WTC11 (cell line): ENCODE measurements around the gene PRM3. TPM values are rescaled to one million over a fixed set of nuclear protein-coding genes. Genes with fewer than 3 reads are reported as not detected.

Source experiments
- ATAC-seq: fragments of 200-7000 bp; cut with Tn5 transposase; 2 replicates; pipeline ENCODE4 v1.10.0; 2021; ENCODE audit warnings: mild to moderate bottlenecking, moderate library complexity
- CTCF ChIA-PET: fragments of 300-600 bp; sonication (Branson Sonifier 250); formaldehyde crosslinking; loops from one replicate; lab custom pipeline; 2021; ENCODE audit warnings: antibody characterized with exemption; lab: Charles Lee
- POLR2A ChIA-PET: fragments of 350-600 bp; sonication (Branson Sonifier 250); formaldehyde crosslinking; loops from one replicate; lab custom pipeline; 2021; ENCODE audit warnings: antibody characterized with exemption; lab: Charles Lee
- DNase-seq: peaks from one replicate; pipeline ENCODE4 v3.0.0; 2021; ENCODE audit warnings: low spot score
- H3K27ac Mint-ChIP-seq: 2 replicates; pipeline ENCODE4 v1.8.0; 2021; ENCODE audit warnings: mixed read lengths
- H3K27me3 Mint-ChIP-seq: 2 replicates; pipeline ENCODE4 v1.8.0; 2021; ENCODE audit warnings: low read depth, mild to moderate bottlenecking, moderate library complexity, mixed read lengths
- H3K36me3 Mint-ChIP-seq: 2 replicates; pipeline ENCODE4 v1.8.0; 2021; ENCODE audit warnings: mixed read lengths
- H3K4me1 Mint-ChIP-seq: 2 replicates; pipeline ENCODE4 v1.8.0; 2022; ENCODE audit warnings: mixed read lengths
- H3K4me3 Mint-ChIP-seq: 2 replicates; pipeline ENCODE4 v1.8.0; 2021; ENCODE audit warnings: mild to moderate bottlenecking, moderate library complexity, mixed read lengths
- H3K9me3 Mint-ChIP-seq: 2 replicates; pipeline ENCODE4 v1.8.0; 2021; ENCODE audit warnings: mixed read lengths
- ARID4B ChIP-seq: sonication (generic); formaldehyde crosslinking; IDR thresholded peaks from 2 replicates; pipeline ENCODE4 v1.8.0; 2023; ENCODE audit warnings: missing genetic modification reagents, mild to moderate bottlenecking, borderline replicate concordance
- CBFB ChIP-seq: sonication (generic); formaldehyde crosslinking; IDR thresholded peaks from 2 replicates; pipeline ENCODE4 v1.8.1; 2022; ENCODE audit warnings: mild to moderate bottlenecking, low read depth, missing genetic modification reagents
- FOXP1 ChIP-seq: sonication (generic); formaldehyde crosslinking; IDR thresholded peaks from 2 replicates; pipeline ENCODE4 v1.8.0; 2022; ENCODE audit warnings: missing genetic modification reagents, mild to moderate bottlenecking, moderate library complexity, borderline replicate concordance
- FOXP4 ChIP-seq: sonication (generic); formaldehyde crosslinking; IDR thresholded peaks from 2 replicates; pipeline ENCODE4 v1.8.0; 2022; ENCODE audit warnings: mild to moderate bottlenecking, missing genetic modification reagents
- NFATC4 ChIP-seq: fragments of 250-450 bp; sonication (Bioruptor Pico); IDR thresholded peaks from 2 replicates; pipeline ENCODE4 v1.9.0; 2021; ENCODE audit warnings: mild to moderate bottlenecking
- NFE2L1 ChIP-seq: sonication (generic); formaldehyde crosslinking; IDR thresholded peaks from 2 replicates; pipeline ENCODE4 v1.8.1; 2023; ENCODE audit warnings: missing genetic modification reagents
- NR3C1 ChIP-seq: sonication (generic); formaldehyde crosslinking; conservative IDR thresholded peaks from 2 replicates; pipeline ENCODE4 v1.8.1; 2023; ENCODE audit warnings: low read depth, mild to moderate bottlenecking, missing genetic modification reagents
- OVOL2 ChIP-seq: fragments of 250-450 bp; sonication (Bioruptor Pico); IDR thresholded peaks from 2 replicates; pipeline ENCODE4 v1.9.0; 2021; ENCODE audit warnings: mild to moderate bottlenecking, borderline replicate concordance
- RELA ChIP-seq: sonication (generic); formaldehyde crosslinking; IDR thresholded peaks from 2 replicates; pipeline ENCODE4 v1.8.1; 2022; ENCODE audit warnings: missing genetic modification reagents, mild to moderate bottlenecking, borderline replicate concordance
- RORB ChIP-seq: fragments of 250-450 bp; sonication (Bioruptor Pico); IDR thresholded peaks from 2 replicates; pipeline ENCODE4 v1.9.0; 2021; ENCODE audit warnings: mild to moderate bottlenecking
- SMAD3 ChIP-seq: sonication (generic); formaldehyde crosslinking; IDR thresholded peaks from 2 replicates; pipeline ENCODE4 v1.8.0; 2022; ENCODE audit warnings: missing genetic modification reagents, mild to moderate bottlenecking, borderline replicate concordance
- TEAD1 ChIP-seq: sonication (generic); formaldehyde crosslinking; IDR thresholded peaks from 2 replicates; pipeline ENCODE4 v1.8.0; 2022; ENCODE audit warnings: mild to moderate bottlenecking, missing genetic modification reagents
- ZNF232 ChIP-seq: sonication (generic); formaldehyde crosslinking; IDR thresholded peaks from 2 replicates; pipeline ENCODE4 v1.8.0; 2022; ENCODE audit warnings: mild to moderate bottlenecking, missing genetic modification reagents
- ZNF281 ChIP-seq: sonication (generic); formaldehyde crosslinking; IDR thresholded peaks from 2 replicates; pipeline ENCODE4 v1.8.0; 2023; ENCODE audit warnings: mild to moderate bottlenecking, missing genetic modification reagents
- ZNF317 ChIP-seq: sonication (generic); formaldehyde crosslinking; IDR thresholded peaks from 2 replicates; pipeline ENCODE4 v1.8.1; 2023; ENCODE audit warnings: low read depth, mild to moderate bottlenecking, moderate library complexity, missing genetic modification reagents, borderline replicate concordance
- ZNF396 ChIP-seq: fragments of 250-450 bp; sonication (Bioruptor Pico); IDR thresholded peaks from 2 replicates; pipeline ENCODE4 v1.8.0; 2021; ENCODE audit warnings: mild to moderate bottlenecking, moderate library complexity, borderline replicate concordance
- ZNF671 ChIP-seq: fragments of 250-450 bp; sonication (Bioruptor Pico); IDR thresholded peaks from 2 replicates; pipeline ENCODE4 v1.8.0; 2021; ENCODE audit warnings: mild to moderate bottlenecking
- total RNA-seq: library from RNA; stranded (reverse); gene quantifications from 3 replicates; pipeline ENCODE4 v1.2.3, GENCODE V29; 2021
- TF ChIP-seq, protein P1 (sequence below): sonication (generic); formaldehyde crosslinking; IDR thresholded peaks from 2 replicates; pipeline ENCODE4 v1.8.0; 2022; ENCODE audit warnings: mild to moderate bottlenecking, missing genetic modification reagents

The PRM3 gene
- total RNA-seq, 1 experiment from 2014 or later = not detected

DNA sequence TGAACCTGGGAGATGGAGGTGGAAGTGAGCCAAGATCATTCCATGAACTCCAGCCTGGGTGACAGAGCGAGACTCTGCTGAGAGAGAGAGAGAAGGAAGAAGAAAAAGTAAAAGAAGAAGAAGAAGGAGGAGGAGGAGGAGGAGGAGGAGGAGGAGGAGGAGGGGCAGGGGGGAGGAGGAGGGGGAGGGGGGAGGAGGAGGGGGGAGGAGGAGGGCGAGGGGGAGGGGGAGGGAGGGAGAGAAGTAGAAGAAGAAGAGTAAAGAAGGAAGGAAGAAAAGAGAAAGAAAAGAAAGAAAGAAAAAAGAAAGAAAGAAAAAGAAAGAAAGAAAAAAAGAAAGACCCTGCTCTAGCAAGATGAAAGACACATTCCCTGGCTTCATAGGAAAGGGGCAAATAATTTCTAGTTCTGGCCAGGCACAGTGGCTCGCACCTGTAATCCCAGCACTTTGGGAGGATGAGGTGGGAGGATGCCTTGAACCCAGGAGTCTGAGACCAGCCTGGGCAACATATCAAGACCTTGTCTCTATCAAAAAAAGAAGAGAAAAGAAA lies 41.1 kb downstream of the PRM3 start:
- no peak overlapping the region for H3K4me3 Mint-ChIP-seq
- H3K27me3 Mint-ChIP-seq = no peaks in the 10 kb centered on the region
- H3K9me3 Mint-ChIP-seq = no peaks in the 10 kb centered on the region
- POLR2A ChIA-PET = no interaction called here
- CTCF ChIA-PET = interaction anchor here (0.9 to 1.4 kb wide), 2 partner anchors 139 to 261 kb away, joined by 3 to 4 read pairs; no protein-coding TSS in a partner anchor
- peaks cover 7% of the 10 kb centered on the region; the same call in 1 of the 2 replicates for H3K4me1 Mint-ChIP-seq
- no peak for DNase-seq
- no peak overlapping the region for H3K27ac Mint-ChIP-seq
- no peak for TF ChIP-seq RORB (CRISPR knock-in tag)
- TF ChIP-seq, all 79 proteins: peak for 0
- H3K36me3 Mint-ChIP-seq = no peaks in the 10 kb centered on the region
- ATAC-seq = no peak

DNA sequence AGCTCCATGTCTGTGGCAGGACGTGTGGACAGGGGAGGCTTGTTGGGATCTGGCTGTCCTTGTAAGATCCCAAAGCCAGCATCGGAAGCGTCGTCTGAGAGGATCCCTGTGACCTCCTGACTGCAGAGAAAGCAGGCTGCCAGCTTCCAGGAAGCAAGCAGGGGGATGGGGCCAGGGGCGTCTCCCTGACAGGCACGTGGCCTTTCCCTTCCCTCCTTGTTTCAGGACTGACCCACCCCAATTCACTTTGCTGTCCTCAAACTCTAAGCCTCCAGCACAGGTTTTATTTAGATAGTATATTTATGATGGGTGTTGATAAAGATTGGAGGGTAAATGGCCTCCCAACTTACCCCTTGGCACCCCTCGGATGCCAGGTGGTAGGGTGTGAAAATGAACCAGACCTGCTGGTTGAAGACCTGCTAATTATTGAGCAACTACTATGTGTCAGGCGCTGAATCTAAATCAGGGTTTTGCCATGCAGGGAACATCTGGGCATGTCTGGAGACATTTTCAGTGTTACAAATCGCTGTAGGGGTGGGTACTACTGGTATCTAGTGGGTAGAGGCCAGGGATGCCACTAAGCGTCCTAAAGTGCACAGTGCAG lies 42.0 kb downstream of the PRM3 start:
- TF ChIP-seq TEAD1 (CRISPR knock-in tag) = no peak
- TF ChIP-seq, protein P1, sequence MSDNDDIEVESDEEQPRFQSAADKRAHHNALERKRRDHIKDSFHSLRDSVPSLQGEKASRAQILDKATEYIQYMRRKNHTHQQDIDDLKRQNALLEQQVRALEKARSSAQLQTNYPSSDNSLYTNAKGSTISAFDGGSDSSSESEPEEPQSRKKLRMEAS (CRISPR knock-in tag) = peak; percentile 35; the same call in 1 of the 2 replicates
- POLR2A ChIA-PET = no interaction called here
- Mint-ChIP-seq H3K27me3 (no peaks in the 10 kb centered on the region), H3K4me3 (no peak overlapping the region), H3K27ac (peak overlapping the region; percentile 22; the same call in 1 of the 2 replicates), H3K4me1 (peaks cover 7% of the 10 kb centered on the region; the same call in 1 of the 2 replicates), H3K9me3 (no peaks in the 10 kb centered on the region), H3K36me3 (no peaks in the 10 kb centered on the region)
- CTCF ChIA-PET = no interaction called here
- DNase-seq (no peak), ATAC-seq (no peak)

- no peaks in the 10 kb centered on the region for H3K36me3 Mint-ChIP-seq
- TF ChIP-seq NFE2L1 (CRISPR knock-in tag) (no peak), CBFB (CRISPR knock-in tag) (no peak), SMAD3 (CRISPR knock-in tag) (no peak), ZNF281 (CRISPR knock-in tag) (no peak)
- TF ChIP-seq, all 79 proteins: peak for 0
- CTCF ChIA-PET = interaction anchor here (1.2 kb wide), 1 partner anchor 142 kb away, joined by 5 read pairs; no protein-coding TSS in a partner anchor
- Mint-ChIP-seq H3K27ac (no peak overlapping the region), H3K4me1 (peaks cover 7% of the 10 kb centered on the region; the same call in 1 of the 2 replicates), H3K27me3 (no peaks in the 10 kb centered on the region), H3K9me3 (no peaks in the 10 kb centered on the region), H3K4me3 (no peak overlapping the region)
- DNase-seq = no peak
- no peak for ATAC-seq
- POLR2A ChIA-PET = interaction anchor here (0.9 to 1.1 kb wide), 2 partner anchors 16 to 26 kb away, joined by 3 read pairs; partner anchors contain the start of gene SOCS1
Observed at GRCh38 chr16:11229906-11230305, 43.5 kb downstream of the PRM3 start.

- no peak overlapping the region for H3K27ac Mint-ChIP-seq
- ChIA-PET CTCF (interaction anchor here (1.2 kb wide), 1 partner anchor 142 kb away, joined by 5 read pairs; no protein-coding TSS in a partner anchor), POLR2A (interaction anchor here (0.9 to 1.1 kb wide), 2 partner anchors 16 to 26 kb away, joined by 3 read pairs; partner anchors contain the start of gene SOCS1)
- peaks cover 10% of the 10 kb centered on the region; the same call in 1 of the 2 replicates for H3K4me1 Mint-ChIP-seq
- no peaks in the 10 kb centered on the region for H3K36me3 Mint-ChIP-seq
- no peaks in the 10 kb centered on the region for H3K9me3 Mint-ChIP-seq
- no peak overlapping the region for H3K4me3 Mint-ChIP-seq
- no peaks in the 10 kb centered on the region for H3K27me3 Mint-ChIP-seq
- DNase-seq = no peak
- no peak for ATAC-seq
- no peak for TF ChIP-seq ZNF232 (CRISPR knock-in tag)
- TF ChIP-seq ZNF396 (CRISPR knock-in tag) = no peak
- TF ChIP-seq, protein P1 (CRISPR knock-in tag) = no peak
- TF ChIP-seq ZNF671 (CRISPR knock-in tag) = no peak
- TF ChIP-seq NR3C1 (CRISPR knock-in tag) = no peak
- TF ChIP-seq FOXP1 (CRISPR knock-in tag) = no peak
- TF ChIP-seq FOXP4 (CRISPR knock-in tag) = no peak
- no peak for TF ChIP-seq OVOL2 (CRISPR knock-in tag)
- TF ChIP-seq ARID4B (CRISPR knock-in tag) = no peak
- TF ChIP-seq NFATC4 (CRISPR knock-in tag) = no peak
- TF ChIP-seq ZNF317 (CRISPR knock-in tag) = no peak
- TF ChIP-seq RELA (CRISPR knock-in tag) = no peak
Observed at GRCh38 chr16:11229432-11229831, 44.0 kb downstream of the PRM3 start.
